Mesenchymal stem cell (in vitro differentiated cells and primary cell): ENCODE measurements around the gene ERAL1.
"Not testable (repeated sequence)": the region's sequence is repeated elsewhere in the genome, so short reads cannot be mapped to it uniquely, and the experiment has no call there.

Experiments
- DNase-seq: peaks from one replicate; pipeline ENCODE4 v3.0.0-alpha.2; 2013
- H2AFZ ChIP-seq: one replicate; pipeline ENCODE4 v1.6.1; 2013; ENCODE audit warnings: low read depth, mild to moderate bottlenecking, control low read depth, inconsistent platforms, low read length, moderate library complexity
- H2AK5ac ChIP-seq: 2 replicates; pipeline ENCODE4 v1.6.1; 2013; ENCODE audit warnings: low read length, moderate library complexity, mild to moderate bottlenecking, inconsistent platforms; ENCODE audit not compliant: severe bottlenecking
- H2BK120ac ChIP-seq: one replicate; pipeline ENCODE4 v1.6.1; 2013; ENCODE audit warnings: low read depth, mild to moderate bottlenecking, inconsistent platforms, low read length, moderate library complexity
- H2BK12ac ChIP-seq, 2 experiments: one replicate each; pipeline ENCODE4 v1.6.1; 2013; ENCODE audit warnings: inconsistent platforms in 2 of 2, low read length in 2 of 2, mild to moderate bottlenecking in 2 of 2, moderate library complexity in 2 of 2, control low read depth in 1 of 2
- H2BK15ac ChIP-seq: one replicate; pipeline ENCODE4 v1.6.1; 2013; ENCODE audit warnings: mild to moderate bottlenecking, low read depth, inconsistent platforms; ENCODE audit not compliant: poor library complexity, severe bottlenecking
- H2BK5ac ChIP-seq: 2 replicates; pipeline ENCODE4 v1.6.1; 2013; ENCODE audit warnings: low read depth, mild to moderate bottlenecking, low read length, control low read depth, inconsistent platforms; ENCODE audit not compliant: poor library complexity, severe bottlenecking
- H3K14ac ChIP-seq, 2 experiments: one replicate each; pipeline ENCODE4 v1.6.1; 2013; ENCODE audit warnings: inconsistent platforms in 2 of 2, low read length in 2 of 2, control low read depth in 1 of 2, mild to moderate bottlenecking in 1 of 2, moderate library complexity in 1 of 2
- H3K18ac ChIP-seq, 2 experiments: one replicate each; pipeline ENCODE4 v1.6.1; 2013; ENCODE audit warnings: inconsistent platforms in 2 of 2, low read length in 2 of 2, control low read depth in 1 of 2, low read depth in 1 of 2, mild to moderate bottlenecking in 1 of 2
- H3K23ac ChIP-seq, 2 experiments: one replicate each; pipeline ENCODE4 v1.6.1; 2013; ENCODE audit warnings: inconsistent platforms in 2 of 2, low read length in 2 of 2, mild to moderate bottlenecking in 2 of 2, moderate library complexity in 2 of 2, control low read depth in 1 of 2
- H3K27ac ChIP-seq: 2 replicates; pipeline ENCODE4 v1.5.1; 2013; ENCODE audit warnings: mild to moderate bottlenecking, moderate library complexity, low read length, control low read depth, inconsistent platforms; ENCODE audit not compliant: poor library complexity, severe bottlenecking
- H3K27me3 ChIP-seq, 2 experiments: 2 replicates each; pipeline versions ENCODE4 v1.6.1 to v1.7.0; 2013; ENCODE audit warnings: low read length in 2 of 2, mild to moderate bottlenecking in 2 of 2, moderate library complexity in 2 of 2, control low read depth in 1 of 2, inconsistent platforms in 1 of 2; ENCODE audit not compliant: control insufficient read depth in 1 of 2, insufficient read depth in 1 of 2
- H3K36me3 ChIP-seq, 2 experiments: 2 replicates each; pipeline versions ENCODE4 v1.6.1 to v1.7.0; 2013; ENCODE audit warnings: low read length in 2 of 2, control low read depth in 1 of 2, inconsistent platforms in 1 of 2, low read depth in 1 of 2, mild to moderate bottlenecking in 1 of 2; ENCODE audit not compliant: insufficient read depth in 2 of 2, control insufficient read depth in 1 of 2
- H3K4ac ChIP-seq, 2 experiments: one replicate each; pipeline ENCODE4 v1.6.1; 2013; ENCODE audit warnings: inconsistent platforms in 2 of 2, low read length in 2 of 2, mild to moderate bottlenecking in 2 of 2, moderate library complexity in 2 of 2, control low read depth in 1 of 2, low read depth in 1 of 2
- H3K4me1 ChIP-seq: 2 replicates; pipeline ENCODE4 v1.6.1; 2013; ENCODE audit warnings: low read depth, low read length, control low read depth; ENCODE audit not compliant: control insufficient read depth, insufficient read depth
- H3K4me2 ChIP-seq: 2 replicates; pipeline ENCODE4 v1.6.1; 2013; ENCODE audit warnings: low read length, mild to moderate bottlenecking, inconsistent platforms; ENCODE audit not compliant: poor library complexity, severe bottlenecking
- H3K4me3 ChIP-seq, 2 experiments: 2 replicates each; pipeline versions ENCODE4 v1.5.1 to v1.7.0; 2013; ENCODE audit warnings: low read length in 2 of 2, mild to moderate bottlenecking in 2 of 2, control low read depth in 1 of 2, low read depth in 1 of 2; ENCODE audit not compliant: insufficient read depth in 1 of 2
- H3K79me1 ChIP-seq: replicated peaks from 2 replicates; pipeline ENCODE4 v1.6.1; 2013; ENCODE audit warnings: mild to moderate bottlenecking, control low read depth, low read length, inconsistent platforms; ENCODE audit not compliant: poor library complexity, severe bottlenecking
- H3K9ac ChIP-seq: 2 replicates; pipeline ENCODE4 v1.7.0; 2013; ENCODE audit warnings: mild to moderate bottlenecking, low read length, moderate library complexity
- H3K9me3 ChIP-seq: 2 replicates; pipeline ENCODE4 v1.7.0; 2013; ENCODE audit warnings: mild to moderate bottlenecking, low read length; ENCODE audit not compliant: control insufficient read depth
- H4K8ac ChIP-seq: one replicate; pipeline ENCODE4 v1.6.1; 2013; ENCODE audit warnings: inconsistent platforms, mild to moderate bottlenecking, low read length, moderate library complexity
- H4K91ac ChIP-seq: one replicate; pipeline ENCODE4 v1.6.1; 2013; ENCODE audit warnings: mild to moderate bottlenecking, low read length, inconsistent platforms
- WGBS: methylation state at CpG from one replicate; pipeline ENCODE4 v1.1.7; 2013; ENCODE audit warnings: mixed read lengths; 5-methylcytosine and 5-hydroxymethylcytosine counted together

The ERAL1 gene

DNA sequence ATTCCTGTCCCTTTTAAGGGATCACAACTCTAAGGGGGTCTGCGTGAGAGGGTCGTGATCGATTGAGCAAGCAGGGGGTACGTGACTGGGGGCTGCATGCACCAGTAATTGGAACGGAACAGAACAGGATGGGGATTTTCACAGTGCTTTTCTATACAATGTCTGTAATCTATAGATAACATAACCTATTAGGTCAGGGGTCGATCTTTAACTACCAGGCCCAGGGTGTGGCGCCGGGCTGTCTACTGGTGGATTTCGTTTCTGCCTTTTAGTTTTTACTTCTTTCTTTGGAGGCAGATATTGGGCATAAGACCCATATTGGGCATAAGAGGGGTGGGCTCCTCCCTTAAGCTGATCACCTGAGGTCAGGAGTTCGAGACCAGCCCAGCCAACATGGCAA lies 18.3 kb upstream of the ERAL1 start:
- not testable (repeated sequence) for H4K8ac ChIP-seq, H3K79me1 ChIP-seq, H3K27me3 ChIP-seq, H2BK12ac ChIP-seq, H3K4me2 ChIP-seq, H3K4ac ChIP-seq, H3K23ac ChIP-seq, H3K14ac ChIP-seq, H2AFZ ChIP-seq, H3K18ac ChIP-seq, H2AK5ac ChIP-seq, H4K91ac ChIP-seq, H2BK5ac ChIP-seq, H3K27ac ChIP-seq, H3K4me3 ChIP-seq, H2BK15ac ChIP-seq, H3K9me3 ChIP-seq, H2BK120ac ChIP-seq, H3K9ac ChIP-seq, DNase-seq
- WGBS, result 95% methylated on average over 5 of the region's 10 CpGs
- peaks cover 11% of the 10 kb centered on the region for H3K4me1 ChIP-seq
- H3K36me3 ChIP-seq, result peaks cover 0 to 15% of the 10 kb centered on the region in 2 experiments

DNA sequence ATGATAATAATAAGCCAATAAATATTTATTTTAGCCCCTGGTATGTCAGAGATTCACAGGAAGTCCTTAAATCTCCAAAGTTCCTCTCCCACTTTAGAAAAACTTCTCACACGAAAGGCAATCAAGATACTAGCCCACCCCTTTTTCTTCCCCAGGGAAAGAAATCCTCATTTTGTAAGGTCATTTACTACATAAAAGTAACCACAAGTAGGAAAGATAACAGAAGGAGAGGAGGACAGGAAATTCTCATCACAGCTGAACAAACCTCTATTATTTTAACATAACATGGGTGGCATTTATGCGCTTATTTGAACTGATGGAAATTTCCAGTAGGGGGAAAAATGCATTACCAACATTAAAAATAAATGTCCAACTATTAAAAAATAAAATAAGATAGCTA lies 15.6 kb upstream of the ERAL1 start:
- Histone ChIP-seq H2BK5ac (no peak overlapping the region), H3K4me1 (peaks cover 13% of the 10 kb centered on the region), H2BK120ac (no peak overlapping the region), H3K9ac (no peak overlapping the region), H3K4me3 (no peak overlapping the region), H2BK12ac (no peak overlapping the region), H3K9me3 (no peaks in the 10 kb centered on the region), H3K23ac (no peak overlapping the region), H3K79me1 (peaks cover 3% of the 10 kb centered on the region), H3K4ac (no peak overlapping the region), H3K14ac (no peak overlapping the region), H3K36me3 (peaks cover 0 to 4% of the 10 kb centered on the region in 2 experiments), H2BK15ac (no peak overlapping the region), H2AK5ac (no peak overlapping the region), H3K27ac (peak overlapping the region; percentile 16), H3K4me2 (peak overlapping the region; percentile 23), H3K27me3 (no peaks in the 10 kb centered on the region), H2AFZ (no peak overlapping the region), H4K8ac (no peak overlapping the region), H4K91ac (no peak overlapping the region), H3K18ac (no peak overlapping the region)
- no CpG with 5 or more reads among the region's 2 CpGs for WGBS
- no peak for DNase-seq

DNA sequence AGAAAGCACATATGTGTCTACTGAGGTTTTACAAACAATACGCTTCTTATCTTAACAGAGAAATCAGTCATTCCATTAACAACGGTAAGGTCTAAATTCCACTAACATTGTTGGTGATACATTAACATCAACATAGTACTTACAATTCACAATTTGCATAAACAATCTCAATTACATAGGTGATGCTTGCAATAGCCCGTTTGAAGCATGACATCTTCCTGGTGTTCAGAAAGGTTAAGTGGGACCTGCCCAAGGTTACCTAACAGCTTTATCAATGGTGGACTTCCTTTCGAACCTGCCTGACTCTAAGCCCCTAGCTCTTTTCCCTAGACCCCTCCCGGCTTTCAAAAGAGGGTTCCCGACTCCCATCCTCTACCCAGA lies 12.9 kb upstream of the ERAL1 start:
- H2BK12ac ChIP-seq, result no peak overlapping the region
- H4K91ac ChIP-seq, result no peak overlapping the region
- 8% methylated on average over 6 of the region's 6 CpGs for WGBS
- H3K4me1 ChIP-seq, result peaks cover 10% of the 10 kb centered on the region
- H3K9me3 ChIP-seq, result no peaks in the 10 kb centered on the region
- H3K27ac ChIP-seq, result no peak overlapping the region
- no peak overlapping the region for H2BK120ac ChIP-seq
- H3K4me2 ChIP-seq, result peak overlapping the region; percentile 41
- H2AFZ ChIP-seq, result peak overlapping the region; percentile 96
- no peak overlapping the region for H4K8ac ChIP-seq
- H2BK5ac ChIP-seq, result no peak overlapping the region
- H3K27me3 ChIP-seq, result no peaks in the 10 kb centered on the region
- H3K79me1 ChIP-seq, result peaks cover 3% of the 10 kb centered on the region
- peak overlapping the region in 1 of 2 experiments; percentile 93 for H3K23ac ChIP-seq
- no peaks in the 10 kb centered on the region for H3K36me3 ChIP-seq
- DNase-seq, result peak; percentile 20
- no peak overlapping the region for H3K14ac ChIP-seq
- H3K18ac ChIP-seq, result peak overlapping the region in 1 of 2 experiments; percentile 100
- H3K4ac ChIP-seq, result peak overlapping the region in 1 of 2 experiments; percentile 67
- peak overlapping the region; percentile 80 to 95 for H3K4me3 ChIP-seq
- no peak overlapping the region for H2BK15ac ChIP-seq
- H2AK5ac ChIP-seq, result no peak overlapping the region
- H3K9ac ChIP-seq, result peak overlapping the region; percentile 91

DNA sequence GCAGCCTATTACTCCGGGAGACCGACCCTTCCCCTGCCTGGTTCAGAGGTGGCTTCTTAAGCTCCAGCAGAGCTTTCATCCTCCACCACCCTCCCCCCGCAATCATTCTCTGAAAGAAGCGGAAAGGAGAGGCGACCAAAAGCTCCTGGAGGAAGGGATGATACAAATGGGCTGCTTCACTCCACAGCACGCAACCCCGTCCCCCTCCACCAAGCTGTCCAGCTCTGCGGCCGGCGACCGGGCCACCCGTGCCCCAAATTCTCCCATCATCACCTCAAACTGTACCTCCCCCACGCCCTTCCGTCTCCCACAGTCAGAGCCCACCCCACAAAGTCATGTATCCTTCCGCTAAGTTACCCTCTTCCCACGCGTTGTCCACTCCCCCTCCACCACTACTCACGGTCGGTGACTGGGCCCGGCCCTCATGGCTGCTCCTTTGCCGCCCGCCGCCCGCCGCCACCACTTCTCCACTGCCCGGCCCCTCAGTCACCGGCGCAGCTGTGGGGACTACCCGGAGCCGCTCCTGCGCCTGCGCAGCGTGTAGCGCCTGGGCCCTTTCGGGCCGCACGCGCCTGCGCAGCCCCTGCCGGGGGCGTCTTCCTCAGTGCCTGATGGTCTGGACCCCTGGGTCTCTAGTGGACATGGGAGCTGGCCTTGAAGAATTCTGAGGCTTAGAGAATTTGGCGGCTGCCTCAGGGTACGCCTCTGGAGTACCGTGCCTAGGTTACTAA lies 12.4 kb upstream of the ERAL1 start, which contains the start of gene FAM222B:
FAM222B (minus strand) TSS at position 509 of the 731 bp plus-strand sequence. CDS start 76,123 bp downstream, outside the sequence.
- H3K4me3 ChIP-seq, result peak within 1 kb of the TSS; percentile 80 to 95
- H2AK5ac ChIP-seq, result no peak within 1 kb of the TSS
- H2BK5ac ChIP-seq, result no peak within 1 kb of the TSS
- peaks cover 3% of the 10 kb centered on the region for H3K79me1 ChIP-seq
- H3K4me1 ChIP-seq, result peaks cover 10% of the 10 kb centered on the region
- peak within 1 kb of the TSS; percentile 27 to 97 for H3K4ac ChIP-seq
- H3K27me3 ChIP-seq, result no peaks in the 10 kb centered on the region
- H3K27ac ChIP-seq, result peak within 1 kb of the TSS; percentile 60
- H3K9me3 ChIP-seq, result no peaks in the 10 kb centered on the region
- peak; percentile 90 for DNase-seq
- 1% methylated on average over 42 of the region's 44 CpGs for WGBS
- no peaks in the 10 kb centered on the region for H3K36me3 ChIP-seq
- H3K4me2 ChIP-seq, result peak within 1 kb of the TSS; percentile 90
- H4K91ac ChIP-seq, result peak within 1 kb of the TSS; percentile 67
- peak within 1 kb of the TSS in 1 of 2 experiments; percentile 71 for H2BK12ac ChIP-seq
- H2AFZ ChIP-seq, result peak within 1 kb of the TSS; percentile 96
- H3K23ac ChIP-seq, result peak within 1 kb of the TSS in 1 of 2 experiments; percentile 93
- peak within 1 kb of the TSS; percentile 99 for H4K8ac ChIP-seq
- H3K14ac ChIP-seq, result peak within 1 kb of the TSS in 1 of 2 experiments; percentile 73
- peak within 1 kb of the TSS; percentile 61 to 100 for H3K18ac ChIP-seq
- no peak within 1 kb of the TSS for H2BK120ac ChIP-seq
- H2BK15ac ChIP-seq, result peak within 1 kb of the TSS; percentile 50
- peak within 1 kb of the TSS; percentile 91 for H3K9ac ChIP-seq
